ENCODE data around the gene CAPN10.

DNA sequence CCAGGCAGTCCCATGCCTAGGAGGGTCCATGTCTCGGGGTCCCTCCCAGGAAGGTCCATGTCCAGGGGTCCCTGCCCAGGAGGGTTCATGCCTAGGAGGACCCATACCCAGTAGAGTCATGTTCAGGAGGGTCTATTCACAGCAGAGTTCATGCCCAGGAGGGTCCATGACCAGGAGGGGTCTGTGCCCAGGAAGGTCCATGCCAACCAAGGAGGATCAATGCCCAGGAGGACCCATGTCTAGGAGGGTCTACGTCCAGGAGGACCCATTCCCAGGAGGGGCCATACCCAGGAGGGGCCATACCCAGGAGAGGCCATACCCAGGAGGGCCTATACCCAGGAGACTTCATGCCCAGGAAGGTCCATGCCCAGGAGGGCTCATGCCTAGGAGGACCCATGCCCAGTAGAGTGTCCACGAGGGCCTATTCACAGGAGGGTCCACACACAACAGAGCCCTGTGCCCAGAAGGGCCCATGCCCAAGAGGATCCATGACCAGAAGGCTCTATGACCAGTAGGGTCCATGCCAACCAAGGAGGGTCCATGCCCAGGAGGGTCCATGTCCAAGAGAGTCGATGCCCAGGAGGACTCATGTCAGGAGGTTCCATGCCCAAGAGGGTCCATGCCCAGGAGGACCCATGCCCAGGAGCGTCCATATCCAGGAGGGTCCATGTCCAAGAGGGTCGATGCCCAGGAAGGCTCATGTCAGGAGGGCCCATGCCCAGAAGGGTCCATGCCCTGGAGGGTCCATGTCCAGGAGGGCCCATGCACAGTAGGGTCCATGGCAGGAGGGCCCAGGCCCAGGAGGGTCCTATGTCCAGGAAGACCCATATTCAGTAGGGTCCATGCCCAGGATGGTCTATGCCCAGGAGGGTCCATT is 48.8 kb downstream of the CAPN10 start:
- TF ChIP-seq HDGF (IDR thresholded peaks at IDR 0.05; ENCODE audit: borderline replicate concordance) = no peak
- TF ChIP-seq ELF4 (IDR thresholded peaks at IDR 0.05) = no peak
- TF ChIP-seq TARDBP (IDR thresholded peaks at IDR 0.05) = no peak
- no peak for TF ChIP-seq FOXK2 (IDR thresholded peaks at IDR 0.05)
